GM10266 (cell line): ENCODE data around the gene SAPCD2.

Experiments used
- DNase-seq: peaks from one replicate; pipeline ENCODE4 v3.0.0; 2012; ENCODE audit errors: extremely low spot score
- CTCF ChIP-seq: IDR thresholded peaks from 2 replicates; pipeline ENCODE4 v1.5.1; 2012; ENCODE audit warnings: mild to moderate bottlenecking, low read depth; ENCODE audit not compliant: control insufficient read depth, insufficient read depth; ENCODE audit errors: missing control alignments

The SAPCD2 gene

GRCh38 chr9:137110147-137110910 lies 40.0 kb upstream of the SAPCD2 start:
- no peak for TF ChIP-seq CTCF
- no peak for DNase-seq

- TF ChIP-seq CTCF, result no peak
- no peak for DNase-seq
Observed at GRCh38 chr9:137109250-137110146, 39.1 kb upstream of the SAPCD2 start.

- no peak for TF ChIP-seq CTCF
- DNase-seq, result no peak
Observed at GRCh38 chr9:137108608-137109249, 38.4 kb upstream of the SAPCD2 start.

- no peak for TF ChIP-seq CTCF
- DNase-seq, result no peak
Observed at GRCh38 chr9:137107982-137108381, 37.6 kb upstream of the SAPCD2 start.

GRCh38 chr9:137107312-137107921 lies 37.1 kb upstream of the SAPCD2 start:
- no peak for DNase-seq
- TF ChIP-seq CTCF, result no peak

GRCh38 chr9:137106662-137107250 lies 36.4 kb upstream of the SAPCD2 start:
- TF ChIP-seq CTCF, result no peak
- no peak for DNase-seq
